Parathyroid adenoma (tissue), 2 donors: ENCODE measurements around the gene MYO1D.
"Not testable (repeated sequence)": the region's sequence is repeated elsewhere in the genome, so short reads cannot be mapped to it uniquely, and the experiment has no call there.

Experiments
- H2AFZ ChIP-seq: fragments of 300-600 bp; sonication (generic); one replicate; pipeline ENCODE4 v1.7.0; 2017; ENCODE audit warnings: antibody characterized with exemption, mild to moderate bottlenecking
- H3K27ac ChIP-seq: fragments of 300-600 bp; sonication (generic); one replicate; pipeline ENCODE4 v1.7.0; 2017
- H3K27me3 ChIP-seq: fragments of 300-600 bp; sonication (generic); one replicate; pipeline ENCODE4 v1.7.0; 2017; ENCODE audit warnings: low read length; ENCODE audit not compliant: control insufficient read depth, insufficient read depth
- H3K36me3 ChIP-seq: fragments of 300-600 bp; sonication (generic); one replicate; pipeline ENCODE4 v1.7.0; 2017; ENCODE audit warnings: low read length; ENCODE audit not compliant: control insufficient read depth, insufficient read depth
- H3K4me1 ChIP-seq: fragments of 300-600 bp; sonication (generic); one replicate; pipeline ENCODE4 v1.7.0; 2017; ENCODE audit warnings: control low read depth
- H3K4me2 ChIP-seq: fragments of 300-600 bp; sonication (generic); one replicate; pipeline ENCODE4 v1.7.0; 2017; ENCODE audit warnings: low read length
- H3K4me3 ChIP-seq: fragments of 300-600 bp; sonication (generic); one replicate; pipeline ENCODE4 v1.7.0; 2017; ENCODE audit warnings: low read depth, low read length
- H3K79me2 ChIP-seq: fragments of 300-600 bp; sonication (generic); one replicate; pipeline ENCODE4 v1.7.0; 2017; ENCODE audit warnings: control low read depth
- H3K9ac ChIP-seq: fragments of 300-600 bp; sonication (generic); one replicate; pipeline ENCODE4 v1.7.0; 2017; ENCODE audit warnings: mild to moderate bottlenecking
- H3K9me3 ChIP-seq: fragments of 300-600 bp; sonication (generic); one replicate; pipeline ENCODE4 v1.7.0; 2017; ENCODE audit warnings: low read length; ENCODE audit not compliant: control insufficient read depth
- TF ChIP-seq, protein P1 (sequence below): fragments of 300-600 bp; sonication (generic); IDR thresholded peaks from one replicate; pipeline ENCODE4 v1.7.0; 2017; ENCODE audit warnings: antibody characterized with exemption, mild to moderate bottlenecking
- donor health status: primary hyperparathyroidism.

Gene MYO1D

DNA sequence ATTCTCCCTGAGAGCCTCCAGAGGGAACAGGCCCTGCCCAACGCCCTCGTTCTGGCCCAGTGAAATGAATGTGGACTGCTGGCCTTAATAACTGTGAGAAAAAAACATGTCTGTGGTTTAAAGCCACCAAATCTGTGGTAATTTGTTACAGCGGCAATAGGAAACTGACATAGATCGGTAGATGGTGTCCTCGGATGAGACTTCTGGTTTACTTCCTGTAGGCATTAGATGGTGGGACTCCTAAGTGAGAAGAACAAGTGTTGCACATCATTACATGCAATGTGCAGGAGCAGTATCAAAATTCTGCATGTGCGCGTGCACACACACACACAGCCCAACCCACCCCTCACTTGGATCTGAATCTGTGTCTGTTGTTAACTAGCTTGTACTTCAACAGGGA, 348.1 kb downstream of the MYO1D start:
- H3K27me3 ChIP-seq = no peaks in the 10 kb centered on the region
- no peaks in the 10 kb centered on the region for H3K36me3 ChIP-seq
- no peak overlapping the region for H3K4me2 ChIP-seq
- H3K4me3 ChIP-seq = no peak overlapping the region
- H3K27ac ChIP-seq = no peak overlapping the region
- H3K4me1 ChIP-seq = no peaks in the 10 kb centered on the region
- H3K9me3 ChIP-seq = no peaks in the 10 kb centered on the region
- TF ChIP-seq, protein P1, sequence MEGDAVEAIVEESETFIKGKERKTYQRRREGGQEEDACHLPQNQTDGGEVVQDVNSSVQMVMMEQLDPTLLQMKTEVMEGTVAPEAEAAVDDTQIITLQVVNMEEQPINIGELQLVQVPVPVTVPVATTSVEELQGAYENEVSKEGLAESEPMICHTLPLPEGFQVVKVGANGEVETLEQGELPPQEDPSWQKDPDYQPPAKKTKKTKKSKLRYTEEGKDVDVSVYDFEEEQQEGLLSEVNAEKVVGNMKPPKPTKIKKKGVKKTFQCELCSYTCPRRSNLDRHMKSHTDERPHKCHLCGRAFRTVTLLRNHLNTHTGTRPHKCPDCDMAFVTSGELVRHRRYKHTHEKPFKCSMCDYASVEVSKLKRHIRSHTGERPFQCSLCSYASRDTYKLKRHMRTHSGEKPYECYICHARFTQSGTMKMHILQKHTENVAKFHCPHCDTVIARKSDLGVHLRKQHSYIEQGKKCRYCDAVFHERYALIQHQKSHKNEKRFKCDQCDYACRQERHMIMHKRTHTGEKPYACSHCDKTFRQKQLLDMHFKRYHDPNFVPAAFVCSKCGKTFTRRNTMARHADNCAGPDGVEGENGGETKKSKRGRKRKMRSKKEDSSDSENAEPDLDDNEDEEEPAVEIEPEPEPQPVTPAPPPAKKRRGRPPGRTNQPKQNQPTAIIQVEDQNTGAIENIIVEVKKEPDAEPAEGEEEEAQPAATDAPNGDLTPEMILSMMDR = no peak
- no peaks in the 10 kb centered on the region for H3K79me2 ChIP-seq
- no peak overlapping the region for H2AFZ ChIP-seq
- no peak overlapping the region for H3K9ac ChIP-seq

- Histone ChIP-seq H3K4me3 (no peak overlapping the region), H3K9me3 (no peaks in the 10 kb centered on the region), H3K27ac (no peak overlapping the region), H3K36me3 (no peaks in the 10 kb centered on the region), H3K79me2 (no peaks in the 10 kb centered on the region), H3K9ac (no peak overlapping the region), H3K4me1 (no peaks in the 10 kb centered on the region), H2AFZ (no peak overlapping the region), H3K4me2 (no peak overlapping the region), H3K27me3 (no peaks in the 10 kb centered on the region)
- TF ChIP-seq, protein P1 = no peak
Observed at GRCh38 chr17:32527146-32527545, 349.8 kb downstream of the MYO1D start.

- Histone ChIP-seq H3K4me1 (peaks cover 3% of the 10 kb centered on the region), H3K9ac (no peak overlapping the region), H3K79me2 (no peaks in the 10 kb centered on the region)
Observed at GRCh38 chr17:32525122-32525521, 351.8 kb downstream of the MYO1D start.

DNA sequence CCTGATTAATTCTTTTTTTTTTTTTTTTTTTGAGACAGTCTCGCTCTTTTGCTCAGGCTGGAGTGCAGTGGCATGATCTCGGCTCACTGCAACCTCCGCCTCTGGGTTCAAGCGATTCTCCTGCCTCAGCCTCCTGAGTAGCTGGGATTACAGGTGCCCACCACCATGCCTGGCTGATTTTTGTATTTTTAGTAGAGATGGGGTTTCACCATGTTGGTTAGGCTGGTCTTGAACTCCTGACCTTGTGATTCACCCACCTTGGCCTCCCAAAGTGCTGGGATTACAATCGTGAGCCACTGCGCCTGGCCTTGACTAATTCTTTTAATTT, 352.4 kb downstream of the MYO1D start:
- not testable (repeated sequence) for H3K27ac ChIP-seq, H3K4me2 ChIP-seq, H2AFZ ChIP-seq, H3K9ac ChIP-seq, H3K79me2 ChIP-seq, H3K4me3 ChIP-seq, H3K9me3 ChIP-seq, H3K4me1 ChIP-seq, H3K27me3 ChIP-seq, H3K36me3 ChIP-seq

More at GRCh38 chr17:32525122-32525521, 351.8 kb downstream of the MYO1D start:
- TF ChIP-seq, protein P1 = no peak
- no peaks in the 10 kb centered on the region for H3K27me3 ChIP-seq
- H2AFZ ChIP-seq = no peak overlapping the region
- no peak overlapping the region for H3K4me2 ChIP-seq
- no peak overlapping the region for H3K4me3 ChIP-seq
- no peaks in the 10 kb centered on the region for H3K9me3 ChIP-seq
- no peaks in the 10 kb centered on the region for H3K36me3 ChIP-seq
- H3K27ac ChIP-seq = no peak overlapping the region

DNA sequence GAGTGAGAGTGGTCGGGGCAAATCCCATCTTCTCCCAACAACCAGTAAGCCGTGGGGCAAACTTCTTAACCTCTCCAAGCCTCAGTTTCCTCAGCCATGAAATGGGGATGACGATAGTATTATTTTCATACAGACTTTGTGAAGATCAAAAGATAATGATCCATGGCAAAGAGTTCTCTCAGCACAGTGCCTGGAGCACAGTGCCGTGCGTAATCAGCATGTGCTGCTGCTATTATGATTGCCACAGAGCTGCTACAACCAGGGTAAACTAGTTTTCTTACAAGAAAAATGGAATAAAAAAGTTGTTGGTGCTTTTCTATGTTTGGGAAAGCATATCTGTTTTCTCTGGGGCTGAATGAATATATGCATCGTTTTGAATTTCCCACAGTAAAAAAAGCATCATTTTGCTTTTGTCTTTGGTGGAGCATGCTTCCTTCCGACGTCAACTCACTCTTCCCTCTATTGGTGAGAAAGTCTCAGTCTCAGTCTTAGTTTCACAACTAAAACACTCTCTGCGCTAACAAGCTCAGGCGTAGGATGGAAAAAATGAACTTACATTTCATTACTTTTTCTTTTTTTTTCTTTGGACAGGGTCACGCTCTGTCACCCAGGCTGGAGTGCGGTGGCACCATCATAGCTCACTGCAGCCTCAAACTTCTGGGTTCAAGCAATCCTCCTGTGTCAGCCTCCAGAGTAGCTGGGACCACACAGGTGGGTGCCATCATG, 352.9 kb downstream of the MYO1D start:
- H3K27me3 ChIP-seq = no peaks in the 10 kb centered on the region
- TF ChIP-seq, protein P1 = no peak
- no peak overlapping the region for H3K27ac ChIP-seq
- no peak overlapping the region for H2AFZ ChIP-seq
- H3K79me2 ChIP-seq = no peaks in the 10 kb centered on the region
- no peak overlapping the region for H3K9ac ChIP-seq
- no peak overlapping the region for H3K4me3 ChIP-seq
- no peaks in the 10 kb centered on the region for H3K9me3 ChIP-seq
- H3K4me2 ChIP-seq = no peak overlapping the region
- H3K36me3 ChIP-seq = no peaks in the 10 kb centered on the region
- peaks cover 7% of the 10 kb centered on the region for H3K4me1 ChIP-seq
